HG02623 (cell line): ENCODE data around the gene CLEC3B.
A peak's percentile ranks its signal among the peaks of the same experiment; 100 is the strongest.
"Not testable (repeated sequence)": the region's sequence is repeated elsewhere in the genome, so short reads cannot be mapped to it uniquely, and the experiment has no call there.

ENCODE experiments used
- ATAC-seq: cut with Tn5 transposase; IDR thresholded peaks from one replicate; pipeline ENCODE4 v1.9.1; 2021; ENCODE audit warnings: moderate library complexity; ENCODE audit not compliant: unreplicated experiment

The CLEC3B gene

GRCh38 chr3:45033791-45034190 lies 7.7 kb downstream of the CLEC3B start:
- no peak for ATAC-seq

- no peak for ATAC-seq
These were observed 8.6 kb downstream of the CLEC3B start for GRCh38 chr3:45034612-45035252.

- ATAC-seq, result no peak
These were observed 9.6 kb downstream of the CLEC3B start for GRCh38 chr3:45035441-45036301.

GRCh38 chr3:45037720-45038455 lies 11.8 kb downstream of the CLEC3B start:
- ATAC-seq, result peak; percentile 84

- no peak for ATAC-seq
These were observed 15.6 kb downstream of the CLEC3B start for GRCh38 chr3:45041666-45042065.

GRCh38 chr3:45042162-45042561 lies 16.1 kb downstream of the CLEC3B start:
- ATAC-seq, result no peak

GRCh38 chr3:45043728-45044299 lies 17.7 kb downstream of the CLEC3B start:
- ATAC-seq, result no peak

GRCh38 chr3:45048244-45048643 lies 22.1 kb downstream of the CLEC3B start:
- ATAC-seq, result no peak

- no peak for ATAC-seq
These were observed 23.7 kb downstream of the CLEC3B start for GRCh38 chr3:45049807-45050206.

- ATAC-seq, result no peak
These were observed 25.6 kb downstream of the CLEC3B start for GRCh38 chr3:45051685-45052084.

- ATAC-seq, result not testable (repeated sequence)
These were observed 27.7 kb downstream of the CLEC3B start for GRCh38 chr3:45053805-45054195.

GRCh38 chr3:45054196-45054857 lies 28.2 kb downstream of the CLEC3B start:
- ATAC-seq, result no peak

GRCh38 chr3:45055032-45055410 lies 28.9 kb downstream of the CLEC3B start:
- no peak for ATAC-seq

- ATAC-seq, result no peak
These were observed 29.5 kb downstream of the CLEC3B start for GRCh38 chr3:45055411-45056143.

- ATAC-seq, result no peak
These were observed 30.7 kb downstream of the CLEC3B start for GRCh38 chr3:45056608-45057301.

GRCh38 chr3:45057557-45057956 lies 31.5 kb downstream of the CLEC3B start:
- ATAC-seq, result no peak

- ATAC-seq, result no peak
These were observed 33.0 kb downstream of the CLEC3B start for GRCh38 chr3:45059132-45059531.

- no peak for ATAC-seq
These were observed 34.2 kb downstream of the CLEC3B start for GRCh38 chr3:45060165-45060892.

- no peak for ATAC-seq
These were observed 36.6 kb downstream of the CLEC3B start for GRCh38 chr3:45062697-45063070.
